ENCODE measurements around the gene PLCB2.

- TF ChIP-seq CTCF (IDR thresholded peaks at IDR 0.05; ENCODE audit: insufficient read depth, low read depth, low read length) (no peak), EZH2 (IDR thresholded peaks at IDR 0.05; ENCODE audit: insufficient read depth, low read length) (no peak)
Observed at GRCh38 chr15:40240619-40241221, 67.0 kb downstream of the PLCB2 start.

Measured in astrocyte (in vitro differentiated cells and primary cell).